Stimulated activated CD8-positive, alpha-beta memory T cell treated with anti-CD3 and anti-CD28 coated beads, Interleukin-15, amount 100 ng/mL, for 24 hours (primary cell): ENCODE results near the gene GRIN1.

Source experiments
- DNase-seq: peaks from one replicate; pipeline ENCODE4 v3.0.0-alpha.2; 2020; ENCODE audit warnings: low read depth

GRIN1 gene

DNA sequence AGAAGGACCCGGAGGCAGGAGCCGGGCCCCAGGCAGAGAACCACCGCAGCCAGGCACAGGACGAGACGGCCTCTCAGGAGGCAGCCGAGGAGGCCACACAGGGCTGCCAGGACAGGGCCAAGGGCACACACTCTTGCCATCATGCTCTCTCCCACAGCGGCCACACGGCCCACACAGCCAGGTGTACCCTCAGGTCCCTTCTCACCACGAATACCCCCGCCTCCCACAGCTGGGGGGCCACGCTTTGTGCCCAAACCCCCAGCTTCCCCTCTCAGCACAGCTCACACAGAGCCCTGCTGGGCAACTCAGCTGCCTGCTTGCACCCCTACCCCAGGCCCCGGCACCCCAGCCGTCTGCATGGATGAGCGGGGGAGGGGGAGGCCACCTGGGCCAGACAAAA, 54.8 kb downstream of the GRIN1 start:
- no peak for DNase-seq

DNA sequence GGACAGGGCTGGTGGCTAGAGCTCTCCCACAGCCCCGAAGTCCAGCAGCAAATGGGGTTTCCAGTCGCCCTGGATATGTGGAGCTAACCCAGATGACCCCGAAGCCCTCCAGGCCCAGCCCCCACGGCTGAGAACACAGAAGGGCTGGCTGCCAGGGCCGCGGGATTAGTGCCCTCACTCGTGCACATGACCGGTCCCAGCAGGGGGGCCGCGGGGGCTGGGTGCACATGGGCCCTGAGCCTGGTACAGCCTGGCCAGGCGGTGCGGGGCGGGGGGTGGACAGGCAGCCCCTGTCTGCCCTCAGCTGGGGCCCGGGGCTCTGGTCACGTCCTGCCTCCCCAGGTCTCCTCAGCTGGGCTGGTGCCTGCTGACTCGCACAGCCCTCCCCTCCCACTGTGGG, 55.4 kb downstream of the GRIN1 start:
- no peak for DNase-seq

DNA sequence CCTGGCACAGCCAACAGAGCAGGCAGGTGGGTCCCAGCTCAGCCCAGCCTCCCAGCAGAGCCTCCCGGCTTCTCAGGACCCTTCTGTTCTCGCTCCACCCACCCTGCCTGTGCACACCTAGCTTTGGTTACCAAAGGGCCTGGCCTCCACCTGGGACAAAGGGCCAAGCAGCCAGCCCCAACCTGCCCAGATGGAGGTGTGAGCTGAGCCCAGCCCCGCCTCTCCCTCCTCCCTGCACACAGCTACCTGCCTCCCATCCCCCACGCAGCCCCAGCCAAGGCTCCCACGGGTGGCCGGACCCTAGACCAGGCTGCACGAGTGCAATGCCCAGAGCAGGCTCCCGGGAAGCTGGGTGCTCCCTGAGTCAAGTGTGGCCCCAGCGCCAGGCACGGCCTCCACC, 56.0 kb downstream of the GRIN1 start:
- DNase-seq = no peak

DNA sequence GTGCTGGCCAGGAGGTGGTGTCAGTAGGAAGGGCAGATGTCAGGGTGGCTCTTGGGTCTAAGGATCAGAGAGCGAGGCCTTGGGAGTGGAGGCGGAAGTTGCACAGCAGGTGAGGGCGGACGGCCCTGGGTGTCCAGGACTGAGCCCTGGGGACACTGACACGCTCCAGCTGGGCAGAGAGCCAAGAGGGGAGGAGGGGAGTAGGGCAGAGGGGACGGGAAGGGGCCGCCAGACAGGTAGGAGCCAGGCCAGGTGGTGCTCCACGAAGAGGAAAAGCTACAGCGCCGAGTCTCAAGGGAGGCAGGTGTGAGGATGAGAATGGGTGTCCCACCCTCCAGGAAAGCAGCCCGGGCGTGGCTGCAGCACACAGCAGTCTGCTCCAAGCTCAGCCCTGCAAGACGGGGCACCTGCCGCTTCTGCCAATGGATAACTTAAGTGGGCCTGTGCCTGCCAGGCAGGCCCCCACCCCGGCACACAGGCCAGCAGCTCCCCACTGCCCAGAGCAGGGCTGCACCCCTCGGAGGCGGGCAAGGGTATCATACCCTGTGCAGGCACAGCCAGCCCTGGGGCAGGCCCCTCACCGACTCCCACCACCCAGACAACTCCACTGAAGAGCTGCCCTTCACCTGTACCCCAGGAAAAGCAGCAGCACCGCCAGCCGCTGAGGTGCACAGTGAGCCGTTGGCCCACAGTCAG, 56.7 kb downstream of the GRIN1 start:
- DNase-seq = no peak

DNA sequence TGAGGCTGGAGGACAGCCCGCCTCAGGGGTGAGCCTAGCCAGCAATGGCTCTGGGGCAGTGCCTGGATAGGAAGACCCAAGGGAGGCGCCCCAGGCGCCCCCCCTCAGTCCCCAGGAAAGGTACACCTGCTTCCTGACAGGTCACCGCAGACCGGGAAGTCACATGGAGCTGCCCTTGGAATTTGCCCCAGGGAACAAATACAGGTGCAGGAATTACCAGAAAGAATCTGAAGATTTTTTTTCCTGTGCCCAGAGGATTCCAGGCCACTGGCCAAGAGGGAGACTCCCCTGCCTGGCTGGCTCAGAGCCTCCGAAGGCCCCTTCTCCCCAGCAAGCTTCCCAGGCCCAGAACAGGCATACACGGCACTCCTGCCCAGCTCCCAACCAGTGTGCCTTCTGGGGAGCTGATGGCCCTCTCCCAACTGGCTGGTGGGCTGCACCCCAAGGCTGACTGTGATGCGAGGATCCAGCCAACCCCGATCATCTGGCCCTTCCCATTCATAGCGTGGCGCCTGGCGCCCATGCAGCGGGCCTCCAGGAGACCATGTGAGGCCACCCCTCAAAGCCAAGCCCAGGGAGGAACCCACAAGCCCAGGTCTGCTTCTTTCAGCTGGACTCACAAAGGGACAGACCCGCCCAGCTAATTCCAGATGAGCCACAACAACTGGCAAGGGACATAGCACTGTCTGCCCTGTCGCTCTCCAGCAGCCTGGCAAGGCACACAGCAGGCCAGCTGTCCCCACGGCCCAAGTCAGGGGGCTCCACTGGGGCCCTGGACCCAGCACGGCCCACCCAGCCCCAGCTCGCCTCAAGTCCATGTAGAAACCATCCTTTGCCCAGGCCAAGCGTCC, 59.3 kb downstream of the GRIN1 start:
- DNase-seq = no peak

DNA sequence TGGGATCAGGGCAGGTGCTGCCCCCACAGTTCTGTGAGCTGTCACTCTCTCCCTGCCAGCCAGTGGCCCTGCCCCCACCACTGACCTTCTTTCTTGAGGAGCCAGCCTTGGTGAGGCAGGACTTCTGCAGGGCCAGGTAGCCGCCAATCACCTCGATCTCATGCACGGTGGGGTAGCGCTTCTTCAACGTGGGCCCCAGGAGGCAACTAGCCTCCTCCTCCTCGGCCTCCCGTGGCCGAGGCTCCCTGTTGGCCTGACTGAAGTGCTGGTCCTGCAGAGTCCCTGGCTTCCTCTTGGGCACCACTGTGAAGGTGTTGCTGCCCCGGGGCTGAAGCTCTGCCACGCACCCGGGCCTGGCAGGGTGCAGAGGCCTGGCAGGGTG, 59.9 kb downstream of the GRIN1 start:
- no peak for DNase-seq

DNA sequence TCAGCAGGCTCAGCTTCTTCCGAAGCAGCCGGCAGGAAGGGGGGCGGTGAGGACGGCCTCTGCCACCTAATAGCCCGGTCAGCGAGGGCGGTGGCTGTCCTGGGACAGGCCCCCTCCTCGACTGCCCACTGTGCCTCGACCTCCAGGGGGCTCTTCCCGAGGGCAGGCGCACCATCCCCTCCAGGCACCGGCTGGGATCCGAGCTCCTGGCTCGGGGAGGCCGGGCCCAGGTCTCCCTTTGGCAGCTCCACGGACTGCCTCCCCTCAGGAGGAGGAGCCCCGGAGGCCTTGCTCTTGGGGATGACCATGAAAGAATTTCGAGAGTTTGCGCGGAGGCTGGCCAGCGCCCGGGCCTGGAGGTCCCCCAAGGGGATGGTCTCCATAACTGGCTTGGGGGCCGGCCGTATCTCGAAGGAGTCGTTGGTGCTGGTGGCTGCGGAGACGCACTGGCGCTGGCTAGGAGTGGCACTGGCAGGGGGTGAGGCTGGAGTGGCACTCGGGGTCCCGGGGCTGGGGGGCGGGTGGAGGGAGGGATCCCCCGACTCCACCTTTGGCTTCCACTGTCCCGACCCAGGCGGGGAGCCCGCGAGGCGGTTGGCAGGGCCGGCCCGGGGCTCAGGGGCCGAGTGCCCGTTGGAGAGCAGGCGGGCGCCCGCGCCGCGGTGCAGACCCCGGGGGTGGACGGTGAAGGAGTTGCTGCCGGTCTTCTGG, 60.6 kb downstream of the GRIN1 start:
- DNase-seq = no peak

DNA sequence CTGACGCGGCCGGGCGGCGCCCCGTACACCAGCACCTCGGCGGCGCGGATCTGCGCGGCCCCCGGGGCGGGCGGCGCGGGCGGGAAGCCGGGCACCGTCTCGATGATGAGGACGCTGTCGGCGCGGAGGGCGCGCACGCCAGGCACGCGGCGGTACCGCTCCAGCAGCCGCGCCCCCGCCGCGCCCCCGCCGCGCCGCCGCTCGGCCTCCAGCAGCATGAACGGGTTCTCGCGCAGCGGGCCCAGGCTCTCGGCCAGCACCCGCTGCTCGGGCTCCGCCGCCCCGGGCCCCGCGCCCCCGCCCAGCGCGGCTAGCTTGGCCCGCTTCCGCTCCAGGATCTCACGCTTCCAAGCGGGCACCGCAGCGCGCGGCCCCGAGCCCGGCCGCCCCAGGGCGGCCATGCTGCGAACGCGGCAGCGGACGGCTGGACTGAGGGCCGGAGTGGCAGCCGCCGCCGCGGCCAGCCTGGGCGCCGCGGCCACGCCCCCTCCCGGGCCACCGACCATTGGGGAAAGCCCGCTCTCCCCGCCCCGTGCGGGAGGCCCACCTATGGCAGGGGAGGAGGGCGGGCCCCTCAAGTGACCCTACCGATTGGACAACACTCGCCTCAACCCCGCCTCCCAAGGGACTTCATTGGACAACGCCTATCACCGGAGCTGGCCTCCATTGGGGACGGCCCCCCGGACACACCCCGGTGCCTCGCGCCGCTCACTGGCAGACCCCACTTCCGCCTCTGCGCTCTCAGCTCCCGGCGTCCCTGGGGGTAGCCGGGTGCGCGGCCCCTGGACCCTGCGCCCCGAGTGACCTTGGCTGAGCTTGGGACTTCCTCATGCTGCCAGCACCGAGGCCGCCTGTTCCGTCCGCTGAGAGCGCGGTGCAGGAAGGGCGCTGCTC, 61.6 kb downstream of the GRIN1 start, which contains the start of gene TPRN:
TSS of gene TPRN (minus strand) at position 431 of the 894 bp plus-strand sequence. CDS start at position 401, 30 bp downstream.
- DNase-seq = peak; percentile 87

DNA sequence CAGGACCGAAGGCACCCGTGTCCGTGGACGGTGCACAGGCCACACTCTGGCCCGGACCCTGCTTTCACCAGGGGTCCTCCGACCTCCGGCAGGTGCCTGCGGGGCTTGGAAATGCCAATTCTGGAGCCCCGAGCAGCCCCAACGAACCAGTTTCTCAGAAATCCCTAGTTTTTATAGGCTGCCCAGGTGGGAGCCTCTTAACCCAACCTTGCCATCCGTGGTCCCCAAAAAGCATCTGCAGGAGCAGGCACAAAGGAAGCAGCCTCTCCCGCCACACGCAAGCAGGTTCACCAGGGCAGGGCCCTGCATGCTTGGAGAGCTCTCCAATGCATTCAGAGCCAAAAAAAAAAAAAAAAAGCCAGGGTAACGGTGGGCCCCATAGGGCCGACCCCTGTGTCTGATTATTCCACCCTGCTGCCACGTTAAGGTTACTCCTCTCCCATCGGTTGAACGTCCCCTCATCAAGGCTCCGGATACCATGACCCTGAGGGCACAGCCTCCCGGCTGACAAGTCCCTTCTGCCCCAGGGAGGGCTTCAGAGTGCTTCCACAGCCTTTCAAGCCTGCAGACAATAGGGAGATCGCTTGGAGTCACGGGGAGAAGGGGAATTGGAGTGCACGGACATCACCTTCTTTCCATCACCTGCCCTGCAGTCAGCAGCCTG, 62.4 kb downstream of the GRIN1 start:
- no peak for DNase-seq

DNA sequence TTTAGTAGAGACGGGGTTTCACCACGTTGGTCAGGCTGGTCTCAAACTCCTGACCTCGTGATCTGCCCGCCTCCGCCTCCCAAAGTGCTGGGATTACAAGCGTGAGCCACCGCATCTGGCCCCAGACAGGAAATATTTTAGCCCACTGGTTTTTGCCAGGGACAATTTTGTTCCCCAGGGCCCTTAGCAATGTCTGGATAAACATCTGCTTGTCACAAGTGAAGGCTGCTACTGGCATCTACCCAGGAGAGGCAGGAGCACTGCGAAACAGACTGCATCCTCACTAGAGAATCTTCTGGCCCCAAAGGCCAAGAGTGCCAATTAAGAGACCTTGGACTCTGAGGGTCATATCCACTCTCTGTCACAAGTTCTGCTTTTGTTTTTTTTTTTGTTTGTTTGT, 64.0 kb downstream of the GRIN1 start:
- DNase-seq = no peak

DNA sequence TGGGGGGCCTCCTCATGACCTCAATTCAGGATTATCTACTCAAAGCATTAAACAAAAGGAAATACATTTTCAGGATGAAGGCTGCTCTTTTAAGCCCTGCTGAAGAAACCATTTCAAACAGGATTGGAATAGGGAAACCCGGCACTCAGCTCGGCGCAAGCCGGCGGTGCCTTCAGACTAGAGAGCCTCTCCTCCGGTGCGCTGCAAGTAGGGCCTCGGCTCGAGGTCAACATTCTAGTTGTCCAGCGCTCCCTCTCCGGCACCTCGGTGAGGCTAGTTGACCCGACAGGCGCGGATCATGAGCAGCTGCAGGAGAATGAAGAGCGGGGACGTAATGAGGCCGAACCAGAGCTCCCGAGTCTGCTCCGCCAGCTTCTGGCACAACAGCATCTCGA, 65.8 kb downstream of the GRIN1 start:
- DNase-seq = no peak

DNA sequence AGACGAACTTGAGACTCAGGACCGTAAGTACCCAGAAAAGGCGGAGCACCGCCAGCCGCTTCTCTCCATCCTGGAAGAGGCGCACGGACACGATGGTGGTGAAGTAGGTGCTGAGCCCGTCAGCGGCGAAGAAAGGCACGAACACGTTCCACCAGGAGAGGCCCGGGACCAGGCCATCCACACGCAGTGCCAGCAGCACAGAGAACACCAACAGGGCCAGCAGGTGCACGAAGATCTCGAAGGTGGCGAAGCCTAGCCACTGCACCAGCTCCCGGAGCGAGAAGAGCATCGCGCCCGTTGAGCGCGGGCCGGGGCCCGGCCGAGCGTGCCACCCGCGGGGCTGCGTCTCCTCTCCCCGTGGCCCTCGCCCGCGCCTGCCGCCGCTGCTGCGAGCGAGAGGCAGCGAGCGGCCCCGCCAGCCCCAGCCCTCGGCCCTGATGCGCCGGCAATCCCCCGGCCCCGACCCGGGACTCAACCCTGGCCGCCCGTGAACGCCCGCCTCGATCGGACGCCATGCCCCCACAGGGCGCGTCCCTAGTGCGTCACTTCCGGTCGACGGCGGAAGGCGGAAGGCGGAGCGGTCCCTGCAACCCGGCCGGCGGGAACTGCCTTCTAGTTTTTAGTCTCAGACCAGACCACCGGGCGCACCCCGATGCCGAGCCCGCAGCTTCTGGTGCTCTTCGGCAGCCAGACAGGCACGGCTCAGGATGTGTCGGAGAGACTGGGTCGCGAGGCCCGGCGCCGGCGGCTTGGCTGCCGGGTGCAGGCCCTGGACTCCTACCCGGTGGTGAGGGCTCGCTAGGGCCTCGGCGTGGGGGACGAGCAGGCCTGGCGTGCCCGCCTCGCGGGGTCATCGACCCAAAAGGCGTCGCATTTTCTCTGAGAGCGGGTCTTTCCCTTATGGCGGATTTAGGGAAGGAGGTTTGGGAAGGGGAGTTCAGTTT, 66.4 kb downstream of the GRIN1 start, which contains the start of the genes NDOR1 and TMEM203:
TSS of gene NDOR1 (plus strand) at position 575 of the 944 bp plus-strand sequence. CDS start at position 653, 78 bp downstream.
TSS of gene TMEM203 (minus strand) at position 523 of the 944 bp plus-strand sequence. CDS start at position 289, 234 bp downstream.
- peak; percentile 96 for DNase-seq

DNA sequence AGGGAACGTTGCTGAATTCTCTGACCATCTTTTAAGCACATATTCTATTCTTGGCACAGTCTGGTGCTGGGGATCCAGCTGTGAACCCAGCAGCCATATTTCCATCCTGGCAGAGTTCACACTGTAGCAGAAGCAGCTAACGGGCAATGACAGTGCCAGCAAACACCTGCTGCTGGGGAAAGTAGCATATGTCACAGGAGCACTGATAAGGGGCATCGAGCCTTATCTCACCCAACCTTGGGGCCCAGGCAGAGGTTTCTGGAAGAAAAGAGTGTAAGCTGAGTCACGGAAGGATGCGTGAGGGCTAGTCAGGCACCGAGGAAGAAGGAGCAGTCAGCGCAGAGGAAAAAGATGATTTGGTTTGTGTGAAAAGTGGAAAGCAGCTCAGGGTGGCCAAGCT, 67.6 kb downstream of the GRIN1 start:
- DNase-seq = no peak

DNA sequence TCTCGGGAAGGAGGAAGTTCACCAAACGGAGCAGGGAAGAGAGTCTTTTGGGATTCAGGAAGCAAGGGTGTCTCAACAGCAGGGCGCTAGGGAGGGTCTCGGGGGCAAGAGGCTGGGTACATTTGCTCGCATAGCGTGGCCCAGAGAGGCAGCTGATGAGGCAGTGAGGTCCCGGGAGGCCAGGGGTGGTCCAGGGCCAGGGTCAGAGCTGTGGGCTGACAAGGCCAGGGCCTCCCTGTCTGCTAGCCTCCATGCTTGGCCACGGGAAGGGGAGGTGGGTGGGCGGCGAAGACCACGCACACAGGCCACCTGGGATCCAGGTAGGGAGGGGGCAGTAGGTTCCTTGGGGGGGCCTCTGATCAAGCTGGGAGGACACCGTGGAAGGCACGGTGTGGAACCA, 72.6 kb downstream of the GRIN1 start:
- no peak for DNase-seq

DNA sequence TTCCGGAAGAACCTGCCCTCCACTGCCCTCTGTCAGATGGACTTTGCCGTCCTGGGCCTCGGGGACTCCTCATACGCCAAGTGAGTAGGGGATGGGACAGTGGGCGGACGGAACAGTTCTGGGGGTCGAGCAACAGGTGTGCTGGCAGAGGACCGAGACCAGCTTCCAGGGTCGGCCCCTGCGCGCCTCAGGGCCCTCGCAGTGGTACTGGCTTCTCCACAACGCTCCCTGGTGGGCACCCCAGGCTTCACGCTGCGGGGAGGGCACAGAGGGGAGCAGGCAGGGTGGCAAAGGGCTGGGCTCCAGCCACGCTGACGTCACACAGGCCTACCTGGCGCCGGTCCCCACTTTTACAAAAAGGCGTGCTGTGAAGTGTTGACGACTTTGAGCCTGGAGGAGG, 73.6 kb downstream of the GRIN1 start:
- no peak for DNase-seq

DNA sequence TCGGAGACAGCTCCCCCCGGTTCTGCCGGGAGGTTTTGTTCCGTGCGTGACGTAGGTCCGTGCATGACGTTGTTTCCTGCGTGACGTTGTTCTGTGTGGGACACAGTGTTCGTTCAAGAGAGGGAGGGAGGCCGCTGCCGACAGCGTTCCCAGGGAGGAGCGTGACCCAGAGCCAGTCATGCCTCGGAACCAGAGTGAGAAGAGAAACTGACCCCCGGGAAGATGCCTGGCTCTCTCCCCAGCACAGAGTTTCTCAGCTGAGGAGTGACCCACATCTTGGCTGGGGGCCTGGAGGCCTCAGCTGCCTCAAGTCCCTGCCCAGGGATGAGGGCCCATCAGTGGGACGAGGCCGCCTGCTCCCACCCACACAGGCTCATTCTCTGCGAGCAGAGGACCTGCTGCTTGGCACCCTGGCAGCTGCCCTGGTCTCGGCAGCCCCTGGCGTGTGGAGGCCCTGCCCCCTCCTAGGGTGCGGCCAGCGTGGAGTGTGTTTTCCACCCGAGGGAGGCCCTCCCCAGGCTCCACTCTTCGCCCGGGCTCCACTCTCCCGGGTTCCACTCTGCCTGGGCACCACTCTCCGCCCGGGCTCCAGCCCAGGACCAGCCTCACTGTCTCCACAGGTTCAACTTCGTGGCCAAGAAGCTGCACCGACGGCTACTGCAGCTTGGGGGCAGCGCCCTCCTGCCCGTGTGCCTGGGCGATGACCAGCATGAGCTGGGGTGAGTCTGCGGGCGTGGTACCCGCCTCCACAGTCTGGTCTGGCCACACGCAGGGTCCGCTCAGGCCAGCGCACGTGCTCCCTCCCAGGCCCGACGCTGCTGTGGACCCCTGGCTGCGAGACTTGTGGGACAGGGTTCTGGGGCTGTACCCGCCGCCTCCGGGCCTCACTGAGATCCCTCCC, 74.5 kb downstream of the GRIN1 start:
- no peak for DNase-seq

DNA sequence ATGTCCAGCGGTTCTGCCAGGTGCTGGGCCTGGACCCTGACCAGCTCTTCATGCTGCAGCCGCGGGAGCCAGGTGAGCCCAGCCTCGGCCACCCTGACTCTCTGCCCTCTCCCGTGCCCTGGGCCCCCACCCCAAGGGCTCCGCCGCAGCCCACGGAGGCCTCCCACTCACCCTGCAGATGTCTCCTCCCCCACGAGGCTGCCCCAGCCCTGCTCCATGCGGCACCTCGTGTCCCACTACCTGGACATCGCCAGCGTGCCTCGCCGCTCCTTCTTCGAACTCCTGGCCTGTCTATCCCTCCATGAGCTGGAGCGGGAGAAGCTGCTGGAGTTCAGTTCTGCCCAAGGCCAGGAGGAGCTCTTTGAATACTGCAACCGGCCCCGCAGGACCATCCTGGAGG, 75.7 kb downstream of the GRIN1 start:
- DNase-seq = no peak

DNA sequence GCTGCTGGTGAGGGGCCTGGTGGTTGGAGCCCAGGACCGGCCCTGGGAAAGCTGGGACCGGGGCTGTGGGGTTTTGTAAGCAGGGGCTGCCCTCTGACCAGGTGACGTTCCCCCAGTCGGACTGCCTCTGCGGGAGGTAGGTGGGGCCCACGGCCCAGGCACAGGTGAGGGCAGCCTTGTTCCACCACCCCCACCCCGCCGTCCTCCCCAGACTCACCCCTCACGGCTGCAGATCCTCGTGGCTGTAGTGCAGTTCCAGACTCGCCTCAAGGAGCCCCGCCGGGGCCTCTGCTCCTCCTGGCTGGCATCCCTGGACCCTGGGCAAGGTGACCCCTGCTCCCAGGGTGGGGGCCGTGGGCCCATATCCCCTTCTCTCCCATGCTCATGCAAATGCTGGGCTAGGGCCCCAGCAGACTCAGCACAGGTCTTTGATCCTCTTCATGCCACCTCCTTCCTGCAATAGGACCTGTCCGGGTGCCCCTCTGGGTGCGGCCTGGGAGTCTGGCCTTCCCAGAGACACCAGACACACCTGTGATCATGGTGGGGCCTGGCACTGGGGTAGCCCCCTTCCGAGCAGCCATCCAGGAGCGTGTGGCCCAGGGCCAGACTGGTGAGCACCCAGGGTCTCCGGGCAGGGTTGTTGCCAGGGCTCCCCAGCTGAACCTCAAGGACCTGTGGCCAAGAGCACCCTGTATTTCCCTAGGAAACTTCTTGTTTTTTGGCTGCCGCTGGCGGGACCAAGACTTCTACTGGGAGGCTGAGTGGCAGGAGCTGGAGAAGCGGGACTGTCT, 76.4 kb downstream of the GRIN1 start:
- no peak for DNase-seq
